Activated CD4-positive, CD25-positive, alpha-beta regulatory T cell treated with anti-CD3 and anti-CD28 coated beads, Interleukin-2, amount 50 U/mL, for 72 hours (primary cell): ENCODE results near the gene HES1.
"Not testable (repeated sequence)": the region's sequence is repeated elsewhere in the genome, so short reads cannot be mapped to it uniquely, and the experiment has no call there.

Experiments used
- DNase-seq: peaks from one replicate; pipeline ENCODE4 v3.0.0; 2021

HES1 gene

DNA sequence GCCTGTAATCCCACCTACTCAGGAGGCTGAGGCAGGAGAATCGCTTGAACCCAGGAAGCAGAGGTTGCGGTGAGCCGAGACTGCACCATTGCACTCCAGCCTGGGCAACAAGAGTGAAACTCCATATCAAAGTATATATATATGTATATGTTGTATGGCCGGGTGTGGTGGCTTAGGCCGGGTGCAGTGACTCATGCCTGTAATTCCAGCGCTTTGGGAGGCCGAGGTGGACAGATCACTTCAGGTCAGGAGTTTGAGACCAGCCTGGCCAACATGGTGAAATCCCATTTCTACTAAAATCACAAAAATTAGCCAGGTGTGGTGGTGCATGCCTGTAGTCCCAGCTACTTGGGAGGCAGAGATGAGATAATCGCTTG, 7.0 kb upstream of the HES1 start:
- not testable (repeated sequence) for DNase-seq

DNA sequence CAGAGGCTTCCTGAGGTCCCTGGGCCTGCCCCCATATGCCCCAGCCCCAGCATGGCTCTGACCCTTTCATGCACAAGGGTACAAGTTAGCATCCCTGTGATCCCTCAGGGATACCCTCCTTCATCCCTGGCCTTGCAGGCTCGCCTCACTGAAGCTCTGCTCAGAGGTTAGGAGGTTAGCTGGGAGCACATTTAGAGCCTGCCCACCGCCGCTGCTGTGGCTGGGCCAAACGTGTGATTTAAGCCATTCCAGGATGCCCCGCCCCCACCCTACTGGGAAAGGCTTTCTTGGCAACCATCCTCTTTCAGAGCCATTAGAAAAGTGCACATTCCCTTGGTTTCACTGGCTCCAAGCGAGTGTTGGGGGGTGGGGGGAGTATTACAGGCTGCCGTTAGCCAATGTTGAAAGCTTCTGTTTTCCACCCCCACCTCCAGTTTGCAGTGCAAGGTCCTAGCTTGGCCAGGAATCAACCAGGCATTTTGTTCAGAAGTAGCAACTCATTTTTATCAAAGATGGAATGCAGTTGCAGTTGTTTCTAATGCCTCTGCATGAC, 6.3 kb upstream of the HES1 start:
- no peak for DNase-seq

DNA sequence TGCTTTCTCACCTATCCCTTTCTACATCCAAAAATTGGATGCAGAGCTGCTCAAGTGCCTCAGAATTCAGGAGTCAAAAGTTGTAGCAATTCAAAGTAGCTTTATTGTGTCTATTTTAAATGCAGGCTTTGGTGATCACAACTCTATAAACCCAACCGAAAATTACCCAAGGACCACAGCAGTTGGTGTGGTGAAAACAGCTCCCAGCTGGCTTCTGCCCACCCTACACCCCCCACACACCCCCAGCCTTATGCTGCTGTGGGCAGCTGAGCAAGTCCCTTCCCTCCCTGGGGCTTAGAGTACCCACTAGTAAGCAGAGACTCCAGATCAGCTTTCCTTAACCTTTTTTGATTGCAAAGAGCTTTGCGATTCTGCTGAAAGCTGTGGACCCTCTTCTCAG, 5.8 kb upstream of the HES1 start:
- no peak for DNase-seq

- no peak for DNase-seq
Measured at GRCh38 chr3:194130807-194131589, 5.0 kb upstream of the HES1 start.

DNA sequence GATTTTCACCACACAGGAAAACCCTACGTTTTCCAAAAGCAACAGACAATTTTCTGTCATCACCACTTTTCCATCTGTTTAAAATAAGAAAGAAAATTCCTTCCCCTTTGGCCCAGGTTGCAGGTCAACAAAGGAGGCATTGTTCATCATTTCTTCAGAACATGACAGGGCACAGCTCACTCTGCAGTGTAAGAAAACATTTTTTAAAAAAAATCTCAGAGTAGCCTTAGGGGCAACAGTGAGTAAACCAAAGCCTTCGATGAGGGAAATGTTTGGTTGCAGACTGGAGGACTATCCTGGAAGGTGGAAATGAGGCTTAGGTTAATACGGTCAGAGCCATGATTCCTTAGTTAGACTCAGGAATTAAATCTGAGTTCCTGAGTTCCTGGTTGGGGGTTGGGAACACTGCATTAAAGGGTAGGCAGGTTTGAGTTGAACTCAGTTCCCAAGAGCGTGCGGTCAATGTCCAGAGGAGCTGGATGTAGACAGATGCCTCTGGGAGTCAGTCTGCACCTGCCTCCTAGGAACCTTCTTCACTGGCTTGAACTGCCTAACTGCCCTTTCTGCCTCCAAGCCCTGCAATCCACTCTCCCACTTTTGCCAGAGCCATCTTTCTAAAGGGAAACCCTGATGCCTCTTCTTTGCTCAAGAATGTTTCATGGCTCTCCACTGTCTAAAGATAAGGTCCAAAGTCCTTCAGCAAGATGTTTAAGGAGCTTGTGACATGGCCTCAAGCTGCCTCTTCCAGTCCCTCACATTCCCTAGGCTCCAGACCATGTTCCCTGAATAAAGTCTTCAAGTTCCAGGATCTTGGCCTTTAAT, 3.3 kb upstream of the HES1 start:
- DNase-seq, result no peak

DNA sequence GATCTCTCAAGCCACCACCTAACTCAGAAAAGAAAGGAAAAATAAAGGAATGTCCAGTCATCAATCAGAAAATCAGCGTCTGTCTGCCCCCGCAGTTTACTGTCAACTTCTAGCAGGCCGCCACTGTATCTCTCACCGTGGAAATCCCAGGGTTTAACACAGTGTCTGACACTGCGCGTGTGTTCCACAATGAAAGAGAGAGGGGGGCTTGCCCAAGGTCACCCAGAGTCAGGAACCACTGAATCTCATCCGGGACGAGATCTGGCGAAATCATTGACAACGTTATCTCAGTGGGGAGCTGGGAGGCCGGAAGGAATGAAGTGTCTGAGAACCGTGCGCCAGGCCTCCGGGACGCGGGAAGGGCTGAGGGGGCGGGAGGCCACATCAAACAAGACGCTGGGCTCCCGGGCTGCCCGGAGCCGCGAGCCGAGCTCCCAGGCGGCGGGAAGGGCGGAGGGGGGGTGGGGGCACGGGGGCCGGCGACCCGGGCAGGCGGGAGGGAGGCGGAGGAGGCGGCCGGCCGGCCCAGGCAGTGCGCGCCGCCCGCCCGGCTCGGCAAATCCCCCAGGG, 2.2 kb upstream of the HES1 start:
- no peak for DNase-seq

GRCh38 chr3:194134231-194134756, 1.7 kb upstream of the HES1 start:
- peak; percentile 52 for DNase-seq

- peak; percentile 80 for DNase-seq
Measured at GRCh38 chr3:194134757-194135515, 1.0 kb upstream of the HES1 start.

- no peak for DNase-seq
Measured at GRCh38 chr3:194135516-194135805, 487 bp upstream of the HES1 start.

- DNase-seq, result no peak
Measured at GRCh38 chr3:194136519-194137007, 615 bp downstream of the HES1 start.

DNA sequence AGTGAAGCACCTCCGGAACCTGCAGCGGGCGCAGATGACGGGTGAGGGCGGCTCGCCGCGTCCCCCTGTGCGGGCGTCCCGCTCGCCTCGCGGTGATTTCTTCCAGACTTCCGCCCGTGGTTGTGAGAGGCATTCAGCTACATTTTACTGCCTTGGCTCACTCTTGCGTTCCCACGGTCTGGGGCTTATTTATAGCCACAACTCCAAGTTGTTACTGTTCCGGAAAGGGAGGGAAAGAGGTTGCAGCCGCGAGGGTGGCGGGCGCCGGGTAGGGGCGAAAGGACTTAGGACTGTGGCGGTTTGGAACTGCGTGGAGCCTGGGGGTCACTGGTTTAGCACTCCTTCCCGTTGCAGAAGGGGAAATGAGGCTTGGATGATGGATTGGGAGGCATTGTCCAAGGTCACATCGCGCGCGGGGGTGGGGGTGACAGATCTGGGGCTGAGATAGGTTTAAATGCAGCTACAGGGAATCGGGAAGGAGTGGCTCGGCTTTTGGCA, 1.1 kb downstream of the HES1 start:
- peak; percentile 34 for DNase-seq

DNA sequence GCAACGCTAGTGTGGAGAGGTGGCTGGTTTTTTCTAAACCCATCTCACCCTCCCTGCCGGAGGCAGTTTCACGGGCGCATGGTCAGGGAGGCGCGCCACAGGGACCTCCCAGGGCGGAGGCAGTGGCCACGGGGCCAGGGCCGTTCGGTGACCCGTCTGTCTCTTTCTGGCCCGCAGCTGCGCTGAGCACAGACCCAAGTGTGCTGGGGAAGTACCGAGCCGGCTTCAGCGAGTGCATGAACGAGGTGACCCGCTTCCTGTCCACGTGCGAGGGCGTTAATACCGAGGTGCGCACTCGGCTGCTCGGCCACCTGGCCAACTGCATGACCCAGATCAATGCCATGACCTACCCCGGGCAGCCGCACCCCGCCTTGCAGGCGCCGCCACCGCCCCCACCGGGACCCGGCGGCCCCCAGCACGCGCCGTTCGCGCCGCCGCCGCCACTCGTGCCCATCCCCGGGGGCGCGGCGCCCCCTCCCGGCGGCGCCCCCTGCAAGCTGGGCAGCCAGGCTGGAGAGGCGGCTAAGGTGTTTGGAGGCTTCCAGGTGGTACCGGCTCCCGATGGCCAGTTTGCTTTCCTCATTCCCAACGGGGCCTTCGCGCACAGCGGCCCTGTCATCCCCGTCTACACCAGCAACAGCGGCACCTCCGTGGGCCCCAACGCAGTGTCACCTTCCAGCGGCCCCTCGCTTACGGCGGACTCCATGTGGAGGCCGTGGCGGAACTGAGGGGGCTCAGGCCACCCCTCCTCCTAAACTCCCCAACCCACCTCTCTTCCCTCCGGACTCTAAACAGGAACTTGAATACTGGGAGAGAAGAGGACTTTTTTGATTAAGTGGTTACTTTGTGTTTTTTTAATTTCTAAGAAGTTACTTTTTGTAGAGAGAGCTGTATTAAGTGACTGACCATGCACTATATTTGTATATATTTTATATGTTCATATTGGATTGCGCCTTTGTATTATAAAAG, 1.8 kb downstream of the HES1 start:
- DNase-seq, result peak; percentile 65

- no peak for DNase-seq
Measured at GRCh38 chr3:194138732-194139070, 2.8 kb downstream of the HES1 start.

- DNase-seq, result no peak
Measured at GRCh38 chr3:194139071-194139813, 3.3 kb downstream of the HES1 start.

DNA sequence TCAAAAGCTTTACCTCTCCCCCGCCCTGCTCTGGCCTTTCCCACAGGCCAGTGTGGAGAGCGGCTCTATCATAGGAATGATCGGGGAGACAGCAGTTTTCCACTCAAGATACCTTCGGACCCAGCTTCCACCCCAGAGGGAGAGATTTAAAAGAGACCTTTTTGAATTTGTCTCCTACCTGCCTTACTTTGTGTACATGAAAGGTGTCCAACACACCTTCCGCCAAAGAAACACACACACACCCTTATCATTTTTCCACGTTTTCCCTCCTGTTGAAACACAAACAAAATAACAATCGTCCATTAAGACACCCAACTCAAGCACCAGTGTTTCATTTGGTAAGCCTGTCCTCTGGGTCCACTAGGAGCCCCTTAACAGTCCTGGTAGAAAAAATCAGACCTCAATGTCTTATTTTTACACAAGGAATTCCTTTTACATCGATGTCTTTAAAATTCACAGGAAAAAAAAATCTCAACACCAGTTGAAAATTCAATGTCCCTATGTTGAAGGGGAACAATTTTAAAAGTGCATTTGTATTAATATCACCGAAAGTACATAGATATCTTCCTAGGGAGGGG, 4.0 kb downstream of the HES1 start:
- DNase-seq, result no peak

DNA sequence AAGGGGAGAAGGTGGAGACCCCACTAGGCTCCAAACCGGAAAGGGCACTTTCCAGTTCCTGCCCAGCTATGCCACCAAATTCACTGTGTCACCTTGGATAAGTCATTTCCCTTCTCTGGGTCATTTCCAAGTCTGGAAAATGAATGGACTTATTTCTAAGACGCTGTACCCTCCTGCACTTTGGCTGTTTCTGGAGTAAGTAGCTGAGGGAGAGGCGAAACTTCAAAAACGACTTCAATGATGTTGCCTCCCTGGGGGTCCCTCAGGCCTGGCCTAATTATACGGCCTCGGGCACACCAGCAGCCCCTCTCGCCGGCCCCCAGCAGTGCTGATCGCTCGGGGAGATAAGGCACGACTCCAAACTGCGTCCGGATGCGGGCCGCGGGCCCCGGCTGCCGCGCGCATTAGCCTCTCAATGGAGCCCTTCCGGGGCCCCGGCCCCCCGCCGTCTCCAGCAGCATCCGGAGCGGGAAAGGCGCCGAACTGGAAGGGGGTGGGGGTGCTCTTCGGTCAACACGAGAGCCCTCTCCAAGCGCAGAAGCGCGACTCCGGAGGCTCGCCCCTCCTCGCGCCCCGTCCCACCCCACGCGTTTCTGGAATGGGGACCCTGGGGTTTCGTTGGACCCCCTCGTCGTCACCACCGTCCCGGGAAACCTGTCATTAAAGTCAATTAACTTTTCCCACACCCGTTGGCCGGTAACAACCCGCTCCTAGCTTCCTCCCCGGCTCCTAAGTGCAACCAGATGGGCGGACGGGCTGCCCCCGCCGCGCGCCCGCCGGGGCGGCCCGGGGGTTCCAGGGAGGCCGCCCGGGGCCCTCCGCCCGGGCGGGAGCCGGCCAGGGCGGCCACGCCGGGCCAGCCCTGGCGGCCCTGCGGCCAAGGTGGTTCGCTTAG, 4.8 kb downstream of the HES1 start:
- DNase-seq, result peak; percentile 40

DNA sequence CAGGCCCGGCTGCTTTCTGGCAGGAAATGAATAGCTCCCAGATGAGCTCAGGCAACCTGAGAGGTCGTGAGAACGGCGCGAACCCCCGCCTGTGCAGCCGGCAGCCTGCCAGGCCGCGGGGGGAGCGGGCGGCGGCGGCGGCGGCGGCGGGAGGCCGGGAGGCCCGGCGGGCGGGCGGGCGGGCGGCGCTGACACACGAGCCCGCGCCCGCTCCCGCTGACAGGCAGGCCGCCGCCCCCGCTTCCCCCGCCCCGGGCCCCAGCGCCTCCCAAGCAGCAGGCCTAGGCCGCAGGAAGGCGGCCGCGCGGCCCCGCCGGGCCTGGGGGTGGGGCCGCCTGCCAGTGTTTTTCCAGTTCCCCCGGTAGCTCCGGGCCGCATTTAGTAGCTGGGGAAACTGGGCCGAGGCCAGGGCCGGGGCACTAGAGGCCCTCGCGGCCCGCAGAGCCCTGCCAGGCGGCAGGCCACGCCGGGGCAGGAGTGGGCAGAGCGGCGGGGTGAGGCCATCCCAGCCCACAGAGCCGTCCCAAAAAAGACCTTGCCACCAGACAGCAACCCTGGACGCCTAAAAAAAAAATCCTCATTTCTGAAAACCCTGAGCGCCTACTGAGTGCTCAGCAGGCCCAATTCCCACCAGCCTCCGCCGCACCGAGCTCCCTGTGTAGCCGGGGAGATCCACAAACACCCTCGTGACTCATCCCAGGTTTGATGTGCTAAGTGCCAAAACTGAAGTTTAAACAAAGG, 5.6 kb downstream of the HES1 start:
- peak; percentile 68 for DNase-seq

DNA sequence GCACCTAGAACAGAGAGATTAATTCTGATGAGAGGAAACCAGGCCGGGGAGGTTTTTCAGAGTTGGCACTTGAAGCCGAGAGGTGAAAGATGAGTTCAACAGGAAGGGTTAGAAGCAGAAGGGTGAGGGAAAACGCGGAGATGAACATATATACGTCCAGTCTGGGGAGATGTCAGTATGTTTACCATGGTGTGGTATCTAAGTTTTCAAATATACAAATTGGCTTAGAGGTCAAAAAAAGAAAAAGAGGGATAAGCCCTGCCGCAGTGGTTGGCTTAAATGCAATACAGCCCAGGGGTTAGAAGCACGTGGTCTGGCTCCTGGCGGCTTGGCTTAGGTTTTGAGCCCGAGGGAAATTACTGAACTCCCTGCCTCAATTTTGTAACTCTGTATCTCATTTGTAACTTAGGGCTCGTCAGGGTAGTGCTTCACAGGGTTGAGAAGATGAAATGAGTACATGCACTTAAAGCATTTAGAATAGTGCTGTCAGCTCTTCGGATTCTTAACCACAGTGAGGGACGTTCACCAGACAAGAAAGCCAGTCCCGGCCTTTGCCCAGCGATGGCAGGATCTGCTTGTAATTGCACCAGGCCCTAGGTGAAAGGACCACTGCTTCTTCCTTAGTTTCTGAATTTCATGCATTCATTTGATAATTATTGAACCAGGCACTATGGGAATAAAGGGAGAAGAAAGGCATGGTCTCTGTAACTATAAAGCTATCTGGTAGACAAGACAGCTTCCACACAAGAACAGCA, 6.4 kb downstream of the HES1 start:
- no peak for DNase-seq
